HG03159 (cell line): ENCODE results near the gene GNB3.
A peak's percentile ranks its signal among the peaks of the same experiment; 100 is the strongest.
"Not testable (repeated sequence)": the region's sequence is repeated elsewhere in the genome, so short reads cannot be mapped to it uniquely, and the experiment has no call there.

Experiments
- ATAC-seq: cut with Tn5 transposase; IDR thresholded peaks from one replicate; pipeline ENCODE4 v1.9.1; 2021; ENCODE audit warnings: mild to moderate bottlenecking, moderate library complexity; ENCODE audit not compliant: unreplicated experiment

Gene GNB3

GRCh38 chr12:6858799-6859198 is 18.1 kb downstream of the GNB3 start:
- ATAC-seq = no peak

GRCh38 chr12:6860116-6860515 is 19.4 kb downstream of the GNB3 start:
- no peak for ATAC-seq

DNA sequence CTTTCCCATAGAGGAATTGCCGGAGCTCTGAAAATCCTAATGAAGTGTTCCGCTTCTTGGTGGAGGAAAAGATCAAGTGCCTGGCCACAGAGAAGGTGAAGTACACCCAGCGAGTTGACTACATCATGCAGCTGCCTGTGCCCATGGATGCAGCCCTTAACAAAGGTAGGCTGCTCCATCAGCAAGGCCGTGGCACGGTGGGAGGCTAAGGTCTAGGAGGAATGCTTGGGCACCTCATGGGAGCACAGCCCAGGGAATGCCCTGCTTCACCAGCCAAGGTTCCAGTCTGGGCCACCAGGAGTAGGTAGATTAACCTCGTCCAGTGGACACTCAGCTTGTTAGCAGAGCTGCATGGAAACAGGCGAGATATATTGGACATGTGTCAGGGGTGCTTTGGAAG is 20.2 kb downstream of the GNB3 start:
- no peak for ATAC-seq

GRCh38 chr12:6861391-6861790 is 20.7 kb downstream of the GNB3 start:
- no peak for ATAC-seq

GRCh38 chr12:6863033-6863432 is 22.3 kb downstream of the GNB3 start:
- no peak for ATAC-seq

DNA sequence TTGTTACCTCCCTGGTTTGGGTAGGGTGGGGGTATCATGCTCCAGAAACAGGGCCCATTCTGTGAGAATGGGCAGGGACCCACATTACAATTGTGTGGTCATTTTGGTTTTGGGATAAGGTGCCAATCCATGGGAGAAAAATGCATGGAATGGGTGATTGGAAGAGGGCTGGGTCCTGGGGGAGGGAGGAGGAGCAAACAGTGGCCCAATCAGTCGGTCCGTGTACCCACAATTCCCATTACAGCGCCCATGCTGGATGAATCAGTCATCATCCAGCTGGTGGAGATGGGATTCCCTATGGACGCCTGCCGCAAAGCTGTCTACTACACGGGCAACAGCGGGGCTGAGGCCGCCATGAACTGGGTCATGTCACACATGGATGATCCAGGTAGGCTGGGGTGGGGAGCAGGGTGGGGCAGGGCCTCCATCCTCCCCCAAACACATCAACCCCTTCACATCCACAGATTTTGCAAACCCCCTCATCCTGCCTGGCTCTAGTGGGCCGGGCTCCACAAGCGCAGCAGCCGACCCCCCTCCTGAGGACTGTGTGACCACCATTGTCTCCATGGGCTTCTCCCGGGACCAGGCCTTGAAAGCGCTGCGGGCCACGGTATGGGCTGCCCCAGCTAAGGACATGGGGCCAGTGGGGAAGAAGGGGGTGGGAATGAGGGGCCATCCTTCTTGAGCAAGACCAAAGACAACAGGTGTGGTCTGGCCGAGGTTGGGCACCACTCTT is 23.0 kb downstream of the GNB3 start:
- ATAC-seq = no peak

- not testable (repeated sequence) for ATAC-seq
Observed at GRCh38 chr12:6865307-6865706, 24.6 kb downstream of the GNB3 start.

DNA sequence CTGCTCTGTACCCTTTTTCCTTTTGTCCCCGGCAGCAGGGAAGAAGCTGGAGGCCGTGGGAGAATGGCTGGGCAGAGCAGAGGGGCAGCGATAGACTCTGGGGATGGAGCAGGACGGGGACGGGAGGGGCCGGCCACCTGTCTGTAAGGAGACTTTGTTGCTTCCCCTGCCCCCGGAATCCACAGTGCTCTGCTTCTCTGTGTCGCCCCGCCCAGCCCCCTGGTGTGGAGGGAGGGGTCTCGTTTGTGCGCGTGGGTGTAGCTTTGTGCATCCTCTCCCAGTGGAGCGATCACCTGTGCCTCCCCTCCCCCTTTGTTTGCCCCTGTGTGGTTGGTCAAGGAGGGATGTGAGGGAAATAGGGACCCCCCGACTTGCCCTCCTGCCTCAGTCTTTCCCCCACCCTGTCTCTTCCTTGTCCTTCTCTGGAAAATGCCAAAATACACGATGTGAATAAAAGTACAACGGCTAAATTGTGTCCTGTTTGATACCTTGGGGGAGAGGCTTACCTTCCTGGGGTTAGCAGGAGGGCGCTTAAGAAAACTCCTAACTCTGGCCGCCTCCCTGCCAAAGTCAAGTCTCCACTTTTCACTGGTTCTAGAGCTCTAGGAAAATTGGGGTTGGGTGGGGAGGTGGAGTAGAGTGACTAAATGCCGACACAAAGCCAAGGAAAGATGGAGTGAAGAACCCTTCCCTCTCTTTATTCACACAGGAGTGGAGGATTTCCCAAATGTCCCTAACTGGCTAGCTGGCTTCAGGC is 25.6 kb downstream of the GNB3 start:
- no peak for ATAC-seq

- peak; percentile 3 for ATAC-seq
Observed at GRCh38 chr12:6866920-6867412, 26.2 kb downstream of the GNB3 start.

GRCh38 chr12:6867413-6868210 is 26.9 kb downstream of the GNB3 start, which contains the start of gene TPI1:
Gene TPI1, plus strand, starts transcription at chr12:6867531. Its CDS starts 36 bp downstream, at chr12:6867567.
- peak; percentile 53 for ATAC-seq

- ATAC-seq = no peak
Observed at GRCh38 chr12:6868211-6869048, 27.7 kb downstream of the GNB3 start.

GRCh38 chr12:6869049-6870021 is 28.6 kb downstream of the GNB3 start:
- no peak for ATAC-seq

DNA sequence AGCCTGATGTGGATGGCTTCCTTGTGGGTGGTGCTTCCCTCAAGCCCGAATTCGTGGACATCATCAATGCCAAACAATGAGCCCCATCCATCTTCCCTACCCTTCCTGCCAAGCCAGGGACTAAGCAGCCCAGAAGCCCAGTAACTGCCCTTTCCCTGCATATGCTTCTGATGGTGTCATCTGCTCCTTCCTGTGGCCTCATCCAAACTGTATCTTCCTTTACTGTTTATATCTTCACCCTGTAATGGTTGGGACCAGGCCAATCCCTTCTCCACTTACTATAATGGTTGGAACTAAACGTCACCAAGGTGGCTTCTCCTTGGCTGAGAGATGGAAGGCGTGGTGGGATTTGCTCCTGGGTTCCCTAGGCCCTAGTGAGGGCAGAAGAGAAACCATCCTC is 29.6 kb downstream of the GNB3 start:
- not testable (repeated sequence) for ATAC-seq

GRCh38 chr12:6871052-6871957 is 30.6 kb downstream of the GNB3 start:
- no peak for ATAC-seq

- ATAC-seq = no peak
Observed at GRCh38 chr12:6872073-6873048, 31.6 kb downstream of the GNB3 start.

DNA sequence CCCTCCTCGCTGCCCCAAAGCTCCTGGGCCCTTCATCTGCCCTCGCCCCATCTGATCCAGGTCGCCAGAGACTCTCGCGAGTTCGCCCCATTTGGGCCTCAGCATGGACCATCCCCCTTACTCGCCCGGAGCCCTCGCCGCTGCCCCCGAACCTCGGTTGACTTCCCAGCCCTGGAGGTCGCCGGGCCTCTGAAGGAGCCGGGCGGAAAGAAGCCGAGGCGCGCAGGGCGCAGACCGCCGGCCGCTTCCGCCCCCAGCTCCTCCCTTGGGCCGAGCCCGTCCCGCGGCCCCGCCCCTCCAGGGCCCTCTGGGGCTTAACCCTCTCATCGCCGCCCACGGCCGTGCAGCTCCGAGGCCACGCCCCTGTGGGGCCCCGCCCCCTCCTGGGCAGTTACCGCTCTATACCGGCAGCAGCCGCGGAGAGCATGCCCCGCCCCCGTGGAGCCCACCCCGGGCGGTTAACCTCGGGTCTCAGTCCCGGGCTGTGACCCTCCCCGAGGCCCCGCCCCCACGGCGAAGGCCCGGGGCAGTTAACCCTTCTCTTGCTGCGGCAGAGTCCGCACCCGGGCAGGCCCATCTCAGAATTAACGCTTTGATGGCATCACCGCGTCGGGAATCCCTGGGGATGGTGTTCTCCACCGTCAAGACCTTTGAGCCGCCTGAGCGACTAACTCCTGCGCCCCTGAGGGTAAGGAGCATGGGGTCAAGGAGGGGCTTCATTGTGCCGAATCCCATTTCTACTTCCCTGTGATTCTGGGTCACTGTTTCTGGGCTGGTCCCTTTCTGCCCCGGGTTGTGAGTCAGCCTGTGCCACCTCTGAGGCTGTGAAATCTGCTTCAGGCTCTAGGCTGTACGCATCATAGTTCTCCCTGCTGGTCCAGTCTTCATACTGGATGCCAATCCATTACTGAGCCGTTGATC is 32.6 kb downstream of the GNB3 start, which contains the start of gene SPSB2:
Gene SPSB2 (minus strand): TSS at position 210 of the 921 bp plus-strand sequence. CDS start 402 bp downstream, outside the sequence.
- ATAC-seq = peak; percentile 75
